Esophagus (tissue), 2 donors: ENCODE data around the gene EXOG. TPM values are rescaled to one million over a fixed set of nuclear protein-coding genes. Genes with fewer than 3 reads are reported as not detected.

Experiments
- polyA plus RNA-seq, 2 donors: library from polyadenylated mRNA; stranded (reverse); fragments of 200-250 nt; gene quantifications; one replicate each; pipeline ENCODE4 v1.2.3, GENCODE V29; 2013
- donor health status: healthy with polysubstance abuse.
- donor health status: Bipolar disorder and iron deficiency.

The EXOG gene
- polyA plus RNA-seq, 2 donors: 2.4 to 4.1 TPM

Other genes starting within 250 kb of the EXOG start
- gene SLC22A13, start 230.5 kb upstream of the EXOG start, polyA plus RNA-seq: under 1 TPM; 0.14 to 0.53 TPM
- under 1 TPM; 0.19 to 0.31 TPM for gene SLC22A14, start 214.0 kb upstream of the EXOG start, polyA plus RNA-seq
- gene XYLB, start 149.6 kb upstream of the EXOG start, polyA plus RNA-seq: 1 to 10 TPM; 1.3 to 1.5 TPM
- under 1 TPM; 0.29 to 0.55 TPM for gene ACVR2B, start 42.5 kb upstream of the EXOG start, polyA plus RNA-seq
- under 1 TPM; 0.02 to 0.05 TPM for gene SCN5A, start 153.3 kb downstream of the EXOG start, polyA plus RNA-seq